CD1c-positive myeloid dendritic cell (primary cell): Measurements from ENCODE around the gene LGMN.
"Not testable (repeated sequence)": the region's sequence is repeated elsewhere in the genome, so short reads cannot be mapped to it uniquely, and the experiment has no call there.

Source experiments
- DNase-seq: peaks from one replicate; pipeline ENCODE4 v3.0.0-alpha.2; 2016; ENCODE audit errors: extremely low spot score

LGMN gene

GRCh38 chr14:92748259-92749016 is at the start of gene LGMN:
Gene LGMN, minus strand, starts transcription at chr14:92748627. Its CDS starts 15,841 bp downstream, at chr14:92732786.
- DNase-seq = peak; percentile 87

- no peak for DNase-seq
Measured at GRCh38 chr14:92794961-92795360, 46.5 kb upstream of the LGMN start.

GRCh38 chr14:92794547-92794941 is 46.1 kb upstream of the LGMN start:
- peak; percentile 45 for DNase-seq

- DNase-seq = peak; percentile 99
Measured at GRCh38 chr14:92793709-92794546, 45.5 kb upstream of the LGMN start, which contains the start of gene GOLGA5. Gene GOLGA5, plus strand, starts transcription at chr14:92794305. Its CDS starts 3,133 bp downstream, at chr14:92797438.

- peak; percentile 38 for DNase-seq
Measured at GRCh38 chr14:92792885-92793284, 44.5 kb upstream of the LGMN start.

GRCh38 chr14:92789457-92790089 is 41.1 kb upstream of the LGMN start:
- DNase-seq = peak; percentile 20

GRCh38 chr14:92787554-92787953 is 39.1 kb upstream of the LGMN start:
- no peak for DNase-seq

- no peak for DNase-seq
Measured at GRCh38 chr14:92786427-92786756, 38.0 kb upstream of the LGMN start.

- DNase-seq = peak; percentile 89
Measured at GRCh38 chr14:92785667-92786426, 37.4 kb upstream of the LGMN start.

GRCh38 chr14:92783813-92784431 is 35.5 kb upstream of the LGMN start:
- peak; percentile 73 for DNase-seq

- no peak for DNase-seq
Measured at GRCh38 chr14:92781350-92781749, 32.9 kb upstream of the LGMN start.

GRCh38 chr14:92780444-92781232 is 32.2 kb upstream of the LGMN start:
- DNase-seq = peak; percentile 58

- DNase-seq = peak; percentile 56
Measured at GRCh38 chr14:92778868-92779565, 30.6 kb upstream of the LGMN start.

GRCh38 chr14:92775292-92775691 is 26.9 kb upstream of the LGMN start:
- peak; percentile 81 for DNase-seq

GRCh38 chr14:92774572-92774971 is 26.1 kb upstream of the LGMN start:
- DNase-seq = peak; percentile 22

GRCh38 chr14:92770484-92770883 is 22.1 kb upstream of the LGMN start:
- peak; percentile 57 for DNase-seq

GRCh38 chr14:92768795-92769194 is 20.4 kb upstream of the LGMN start:
- DNase-seq = no peak

GRCh38 chr14:92768236-92768635 is 19.8 kb upstream of the LGMN start:
- not testable (repeated sequence) for DNase-seq
